GM12891 (cell line): Measurements from ENCODE around the gene ADGRV1.

ENCODE experiments used
- POLR2A ChIP-seq: IDR thresholded peaks from 2 replicates; pipeline ENCODE4 v1.6.1; 2011; ENCODE audit warnings: low read depth, low read length, control low read depth
- POLR2AphosphoS5 ChIP-seq: IDR thresholded peaks from 2 replicates; pipeline ENCODE4 v1.6.1; 2011; ENCODE audit warnings: low read depth, low read length, control low read depth
- POU2F2 ChIP-seq: IDR thresholded peaks from 2 replicates; pipeline ENCODE4 v1.6.1; 2011; ENCODE audit warnings: low read depth, mild to moderate bottlenecking, control low read depth, low read length, moderate library complexity
- SPI1 ChIP-seq: IDR thresholded peaks from 2 replicates; pipeline ENCODE4 v1.6.1; 2011; ENCODE audit warnings: low read depth, low read length, control low read depth
- TAF1 ChIP-seq: IDR thresholded peaks from 2 replicates; pipeline ENCODE4 v1.6.1; 2011; ENCODE audit warnings: low read depth, low read length, control low read depth

- TF ChIP-seq TAF1 (no peak), POLR2A (no peak), POLR2AphosphoS5 (no peak), SPI1 (no peak), POU2F2 (no peak)
Observed at GRCh38 chr5:90601468-90601867, 42.9 kb downstream of the ADGRV1 start.
